GM21447 (cell line): Measurements from ENCODE around the gene SYT1.

ENCODE experiments used
- ATAC-seq: cut with Tn5 transposase; IDR thresholded peaks from one replicate; pipeline ENCODE4 v1.9.1; 2021; ENCODE audit not compliant: unreplicated experiment

The SYT1 gene

DNA sequence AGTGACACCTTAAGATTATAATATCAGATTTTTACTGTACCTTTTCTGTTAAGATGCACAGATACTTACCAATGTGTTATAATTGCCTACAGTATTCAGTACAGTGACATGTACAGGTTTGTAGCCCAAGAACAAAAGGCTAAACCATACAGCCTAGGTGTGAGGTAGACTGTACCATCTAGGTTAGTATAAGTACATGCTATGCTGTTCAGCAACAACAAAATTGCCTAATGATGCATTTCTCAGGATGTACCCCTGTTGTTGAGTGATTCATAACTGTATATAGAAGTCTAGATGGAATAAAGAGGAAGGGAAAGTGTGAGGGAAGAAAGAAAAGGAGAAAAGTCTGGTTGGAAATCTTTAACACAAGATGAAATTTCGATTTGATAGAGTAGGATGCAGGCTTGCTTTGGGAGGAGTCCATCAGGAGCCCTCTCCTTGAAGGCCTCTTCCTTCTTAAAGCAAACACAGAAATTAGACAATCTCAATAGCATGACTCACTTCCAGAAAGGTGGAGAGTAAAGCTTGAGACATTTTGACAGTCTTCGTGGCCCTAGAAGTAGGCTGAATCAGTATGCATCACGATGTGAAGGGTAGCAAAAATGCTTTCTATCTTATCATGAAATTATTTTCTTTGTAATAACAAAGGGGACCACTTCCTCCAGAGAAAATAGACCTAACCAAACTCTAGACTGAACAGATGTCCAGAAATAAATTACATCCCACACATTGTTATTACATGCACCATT is 191.5 kb downstream of the SYT1 start:
- ATAC-seq: peak; percentile 40

DNA sequence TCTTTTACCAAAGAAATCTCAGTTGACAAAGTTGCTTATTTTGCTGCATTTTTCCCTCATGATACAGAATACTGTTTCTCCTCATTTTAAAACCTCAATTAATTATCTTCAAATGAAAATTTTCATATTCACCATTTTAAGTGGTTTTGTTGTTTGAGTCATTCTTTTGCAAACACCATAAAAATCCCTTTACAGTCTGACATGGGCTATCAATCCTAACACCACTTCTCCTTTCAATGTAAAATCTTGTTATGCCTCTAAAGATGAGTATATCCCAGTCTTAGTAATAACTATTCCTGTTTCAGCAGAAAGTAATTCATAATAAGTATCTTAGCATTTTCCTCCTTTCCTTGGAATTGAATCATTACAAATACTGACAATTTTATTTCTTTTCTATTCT is 192.2 kb downstream of the SYT1 start:
- no peak for ATAC-seq

DNA sequence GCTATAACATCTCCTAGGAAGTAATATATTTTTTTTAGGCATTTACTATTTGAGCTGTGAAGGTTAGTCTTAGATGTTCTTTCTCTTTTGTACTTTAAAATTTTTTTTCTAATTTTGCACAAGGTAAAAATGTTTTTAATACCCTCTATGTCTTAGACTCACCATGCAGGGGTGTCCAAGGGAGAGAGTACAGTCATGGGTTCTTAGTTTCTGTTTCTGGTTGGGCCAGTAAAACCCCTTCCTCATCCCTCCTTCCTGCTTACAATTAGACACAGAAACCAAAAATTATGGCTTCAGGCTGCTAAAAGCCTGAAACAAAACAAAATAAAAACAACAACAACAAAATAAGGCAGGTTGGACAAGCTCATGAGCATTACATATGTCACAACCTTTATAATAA is 193.0 kb downstream of the SYT1 start:
- ATAC-seq: no peak

DNA sequence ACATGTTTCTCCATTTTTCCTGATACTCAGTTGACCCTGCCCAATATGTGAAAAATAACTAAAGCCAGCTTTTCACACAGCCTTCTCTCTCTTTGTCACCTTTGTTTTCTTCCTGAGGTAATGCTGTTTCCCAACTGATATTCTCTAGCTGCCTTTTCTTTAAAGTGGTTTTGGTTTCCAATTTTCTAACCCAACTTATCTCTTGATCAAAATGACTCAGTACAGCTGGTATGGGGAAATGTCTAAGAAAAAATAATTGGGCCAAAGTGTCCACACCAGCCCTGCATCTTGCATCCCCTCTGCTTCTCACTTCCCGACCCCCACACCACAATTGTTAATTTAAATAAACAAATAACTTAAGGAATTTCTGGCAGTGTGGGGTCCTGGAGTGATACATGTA is 193.8 kb downstream of the SYT1 start:
- no peak for ATAC-seq

DNA sequence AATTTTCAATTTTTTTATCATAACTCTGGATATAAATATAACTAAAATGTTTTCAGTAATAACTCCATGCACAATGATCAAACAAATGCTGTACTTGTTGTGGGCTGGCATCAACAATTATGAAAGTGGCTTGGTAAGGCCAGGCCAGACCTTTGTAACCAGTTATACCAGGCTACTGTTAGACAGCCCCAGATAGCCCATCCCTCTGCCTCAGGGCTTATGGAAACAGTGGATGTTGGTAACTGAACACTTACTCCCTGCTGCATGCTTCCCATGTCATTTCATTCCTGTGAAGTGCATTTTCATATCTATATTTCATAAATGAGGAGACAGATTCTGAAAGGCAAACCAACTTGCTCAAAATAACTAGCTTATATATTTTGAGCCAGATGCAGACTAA is 195.0 kb downstream of the SYT1 start:
- no peak for ATAC-seq

DNA sequence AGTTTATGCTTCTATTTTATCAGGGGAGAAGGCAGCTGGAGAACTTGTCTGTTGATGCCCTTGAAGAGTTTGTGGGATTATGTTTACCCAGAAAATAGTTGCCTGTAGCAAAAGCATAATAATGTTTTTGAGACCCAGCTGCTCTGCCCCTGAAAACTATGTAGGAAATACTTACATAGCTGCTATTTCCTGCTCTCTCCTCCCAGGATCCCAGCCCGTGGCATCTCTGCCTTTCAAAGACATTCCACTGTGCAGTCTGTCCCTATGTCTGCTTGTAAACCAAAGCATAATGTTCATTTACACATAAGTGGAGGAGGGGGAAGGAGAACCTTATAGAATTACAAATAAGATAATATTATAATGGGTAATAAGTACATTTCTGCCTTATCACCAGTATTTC is 198.7 kb downstream of the SYT1 start:
- ATAC-seq: no peak

DNA sequence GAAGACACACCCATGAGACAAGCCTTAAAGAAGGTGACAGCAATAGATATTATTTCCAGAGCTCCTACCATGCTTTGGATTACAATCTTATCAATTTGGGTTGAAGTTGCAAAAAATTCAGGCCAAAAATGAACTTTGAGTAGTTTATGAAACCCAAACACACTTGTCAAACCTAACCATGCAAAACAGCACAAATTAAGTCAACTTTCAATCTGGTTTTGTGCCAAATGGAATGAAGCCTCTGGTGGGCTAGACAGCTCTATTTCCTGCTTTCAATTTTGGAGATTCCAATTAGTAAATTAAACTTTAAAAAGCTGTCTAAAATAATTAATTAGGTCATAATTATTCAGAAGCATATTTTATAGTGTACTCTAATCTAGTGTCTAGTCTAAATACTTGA is 203.4 kb downstream of the SYT1 start:
- no peak for ATAC-seq

DNA sequence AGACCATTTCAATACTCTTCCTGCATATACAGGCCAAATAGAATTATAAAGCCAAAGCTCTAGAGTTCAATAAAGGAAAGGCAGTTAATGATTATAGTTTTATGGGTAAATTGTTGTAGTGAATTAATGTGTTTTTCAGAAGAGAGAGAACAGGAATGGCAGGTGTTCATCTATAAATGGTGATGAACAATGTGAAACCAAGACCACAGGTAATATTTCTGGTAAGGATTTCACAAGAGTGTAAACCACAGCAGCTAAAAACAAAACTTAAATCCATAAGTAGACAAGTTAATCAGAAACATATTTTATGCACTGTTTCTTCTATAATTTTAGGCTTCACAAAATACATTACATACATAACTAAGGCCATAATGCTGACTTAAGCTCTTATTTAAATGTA is 204.4 kb downstream of the SYT1 start:
- peak; percentile 97 for ATAC-seq

DNA sequence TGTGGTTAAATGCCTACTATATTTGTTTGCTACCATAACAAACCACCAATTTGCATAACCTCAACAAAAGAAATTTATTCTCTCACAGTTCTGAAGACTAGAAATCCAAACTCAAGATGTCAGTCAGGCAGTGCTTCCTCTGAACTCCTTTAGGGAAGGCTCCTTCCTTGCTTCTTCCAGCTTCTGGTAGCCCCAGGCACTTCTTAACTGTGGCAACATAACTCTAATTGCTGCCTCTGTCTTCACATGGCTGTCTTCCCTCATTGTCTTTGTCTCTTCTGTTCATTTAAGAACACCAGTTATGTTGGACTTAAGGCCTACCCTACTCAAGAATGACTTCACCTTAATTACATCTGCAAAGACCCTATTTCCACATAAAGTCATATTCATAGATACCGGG is 206.9 kb downstream of the SYT1 start:
- ATAC-seq: no peak

DNA sequence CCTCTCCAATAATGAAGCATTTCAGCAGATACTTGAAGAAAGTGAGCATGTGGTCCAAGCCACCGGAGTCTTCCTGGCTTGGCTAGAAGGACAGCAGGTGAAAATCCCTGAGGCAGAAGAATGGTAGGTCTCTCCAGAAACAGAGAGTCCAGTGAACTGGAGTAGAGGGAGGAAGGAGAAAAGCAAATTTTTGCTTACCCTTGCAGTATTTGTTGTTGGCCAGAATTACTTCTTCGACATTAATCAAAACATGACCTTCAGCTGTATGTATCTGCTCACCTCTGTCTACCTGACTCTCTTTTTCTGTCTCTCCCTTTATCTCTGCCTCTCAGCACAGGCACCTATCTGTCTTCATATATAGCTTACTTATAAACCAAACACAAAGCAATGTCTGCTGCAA is 208.9 kb downstream of the SYT1 start:
- ATAC-seq: no peak

DNA sequence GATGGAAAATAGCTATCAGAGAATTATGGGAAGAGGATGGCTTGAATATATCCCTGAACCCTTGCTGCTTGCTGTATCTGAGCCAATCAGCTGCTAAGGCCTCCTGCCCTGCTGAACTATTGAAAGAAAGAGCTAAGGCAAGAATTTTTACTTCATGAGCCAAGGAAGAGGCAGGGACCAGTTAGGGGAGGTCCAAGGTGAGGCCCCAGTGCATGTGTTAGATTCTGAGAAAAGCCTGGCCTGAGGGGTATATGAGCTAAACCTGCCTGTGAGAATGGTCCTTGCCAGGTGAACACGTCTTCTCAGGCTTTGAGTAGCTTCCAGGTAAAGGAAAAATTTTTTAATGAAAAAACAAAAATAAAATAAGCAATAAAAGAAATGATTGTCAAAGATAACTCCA is 218.0 kb downstream of the SYT1 start:
- ATAC-seq: no peak

DNA sequence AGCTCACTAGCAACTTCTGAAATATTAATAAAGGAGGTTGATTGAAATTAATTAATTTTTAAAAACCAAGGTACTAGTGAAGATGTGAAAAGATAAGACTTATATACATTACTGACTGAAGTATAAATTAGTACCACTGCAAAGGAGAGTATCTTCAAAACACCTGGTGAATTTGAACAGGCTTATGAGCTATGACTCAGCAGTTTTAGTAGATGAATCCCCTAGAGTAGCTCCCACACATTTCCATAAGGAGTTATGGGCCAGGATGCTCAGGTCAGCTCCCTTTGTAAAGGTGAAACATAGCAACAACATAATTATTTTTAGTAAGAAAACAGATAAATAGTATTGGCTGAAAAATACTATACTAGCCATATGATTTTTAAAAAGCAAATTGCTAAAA is 218.6 kb downstream of the SYT1 start:
- no peak for ATAC-seq

DNA sequence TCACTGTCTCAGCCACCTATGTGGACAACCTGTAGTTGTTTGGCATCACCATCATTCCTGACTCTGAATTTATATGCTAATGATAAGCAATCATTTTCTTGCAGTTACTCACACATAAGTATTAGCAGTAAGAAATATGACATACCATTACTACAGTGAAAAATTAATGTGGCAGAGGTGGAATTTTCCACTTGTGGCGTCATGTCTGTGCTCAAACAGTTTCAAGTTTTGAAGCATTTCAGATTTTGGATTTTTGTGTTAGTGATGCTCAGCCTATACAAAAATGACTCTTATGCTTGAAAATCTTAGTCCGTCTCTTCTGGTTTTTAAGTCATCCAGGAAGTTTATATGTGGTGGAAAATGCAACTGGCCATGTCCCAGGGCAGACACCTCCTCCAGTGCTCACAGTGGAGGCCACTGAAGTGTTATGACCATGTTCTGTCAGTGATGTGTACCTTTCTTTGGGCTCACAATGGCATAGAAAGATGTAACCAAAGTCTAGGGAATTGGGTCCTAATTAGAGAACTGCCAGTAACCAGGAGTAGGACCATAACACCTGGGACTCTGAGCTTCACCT is 220.6 kb downstream of the SYT1 start:
- ATAC-seq: no peak

DNA sequence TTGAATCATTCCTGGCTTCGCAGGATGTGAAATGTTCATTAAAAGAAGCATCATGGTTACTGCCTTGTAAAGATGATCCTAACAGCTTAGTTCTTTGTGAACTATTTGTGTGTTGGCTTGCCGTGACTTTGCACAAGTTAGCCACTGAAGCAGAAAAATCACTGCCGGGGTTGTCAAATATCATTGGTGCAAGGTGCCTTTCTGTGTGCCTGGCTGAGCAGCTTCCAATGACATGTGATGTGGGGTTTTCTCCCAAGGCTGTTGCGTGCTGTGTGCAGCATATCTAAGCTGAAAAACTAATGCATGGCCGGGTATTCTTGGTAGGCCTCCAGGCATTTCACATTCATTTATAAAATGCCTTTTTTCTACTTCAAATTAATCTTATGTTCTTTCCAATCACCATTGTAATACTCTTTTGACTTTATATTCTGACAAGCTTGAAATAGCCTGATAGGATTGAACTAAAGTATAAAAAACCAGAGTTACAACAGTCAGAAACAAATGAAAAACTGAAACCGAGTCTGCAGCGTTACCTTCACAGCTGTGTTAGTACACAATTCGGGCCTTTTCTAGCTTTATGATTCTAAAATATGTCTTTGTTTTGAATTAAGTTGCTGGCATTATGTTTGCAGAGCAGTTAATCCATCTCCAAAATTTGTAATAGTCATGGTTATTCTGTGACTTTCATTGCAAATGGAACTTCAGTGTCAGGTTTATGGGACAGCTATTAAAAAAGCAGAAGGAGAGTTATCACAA is 222.1 kb downstream of the SYT1 start:
- ATAC-seq: no peak

DNA sequence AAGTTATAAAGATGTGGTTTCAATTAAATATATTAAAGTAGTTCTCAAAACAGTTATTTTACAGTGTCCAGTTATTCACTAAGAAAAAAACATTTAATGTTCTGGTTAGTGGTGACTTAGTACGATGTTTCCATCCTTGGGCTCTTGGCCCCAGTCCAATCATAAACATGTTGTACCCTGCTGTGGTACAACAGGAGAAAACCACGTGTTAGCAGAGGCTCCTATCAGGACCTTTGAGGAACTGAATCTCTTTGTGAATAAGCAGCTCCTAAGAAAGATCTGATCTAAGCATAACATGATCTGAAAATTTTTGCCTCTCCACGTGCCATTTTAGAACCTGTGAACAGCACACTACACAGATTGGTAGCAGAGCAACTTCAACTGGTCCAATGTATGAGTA is 234.0 kb downstream of the SYT1 start:
- ATAC-seq: no peak

DNA sequence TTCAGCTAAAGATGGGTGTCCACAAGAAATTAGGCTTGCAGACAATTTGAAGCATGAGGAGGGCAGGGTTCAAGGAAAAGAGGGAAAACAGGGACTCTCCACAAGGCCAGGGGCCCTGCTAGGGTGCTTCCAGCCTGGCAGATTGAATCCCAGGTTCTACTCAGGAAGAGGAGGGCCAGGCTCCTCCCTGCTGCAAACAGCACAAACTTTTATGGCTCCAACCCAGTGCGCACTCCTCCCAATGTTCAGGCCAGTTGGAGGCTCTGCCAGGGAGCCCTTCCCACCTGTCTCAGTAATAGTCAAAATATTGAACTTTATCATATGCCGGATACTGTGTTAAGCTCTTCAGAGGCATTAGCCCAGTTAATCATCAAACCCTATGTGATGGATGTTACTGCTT is 244.4 kb downstream of the SYT1 start:
- no peak for ATAC-seq

DNA sequence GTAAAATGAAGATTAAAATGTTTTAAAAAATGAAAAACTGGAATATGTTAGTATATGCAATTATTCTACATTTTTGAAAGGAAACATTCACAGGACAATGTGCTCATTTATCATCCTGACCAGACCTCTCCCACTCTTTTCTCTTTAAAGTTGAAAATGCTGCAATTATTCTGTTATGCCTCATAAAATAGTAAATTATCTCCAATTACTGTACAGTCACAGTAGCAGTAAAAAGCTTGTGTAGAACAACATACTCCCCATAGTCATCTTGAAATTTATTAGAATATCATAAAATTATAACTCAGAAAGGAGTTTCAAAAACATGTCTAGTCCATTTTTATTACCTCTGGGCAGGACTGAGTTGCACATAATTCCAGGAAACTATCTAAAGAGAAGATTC is 250.3 kb downstream of the SYT1 start:
- no peak for ATAC-seq

DNA sequence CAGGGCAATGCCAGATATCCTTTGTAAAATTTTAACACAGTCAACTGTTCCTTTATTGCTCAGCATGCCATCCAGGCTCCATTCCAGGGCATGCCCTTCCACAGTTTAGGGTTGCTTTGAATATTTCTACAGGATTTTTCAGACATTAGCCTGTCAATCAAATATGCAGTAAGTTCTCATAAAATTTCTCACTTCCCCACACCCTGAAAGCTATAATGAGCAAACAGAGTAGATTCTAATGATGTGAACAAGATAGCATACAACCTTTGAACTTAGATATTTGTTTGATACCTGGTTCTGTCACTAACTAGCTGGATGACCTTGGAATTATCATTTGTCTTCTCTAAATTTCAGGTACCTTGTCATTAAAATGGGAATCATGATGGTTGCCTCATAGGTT is 251.2 kb downstream of the SYT1 start:
- ATAC-seq: no peak

DNA sequence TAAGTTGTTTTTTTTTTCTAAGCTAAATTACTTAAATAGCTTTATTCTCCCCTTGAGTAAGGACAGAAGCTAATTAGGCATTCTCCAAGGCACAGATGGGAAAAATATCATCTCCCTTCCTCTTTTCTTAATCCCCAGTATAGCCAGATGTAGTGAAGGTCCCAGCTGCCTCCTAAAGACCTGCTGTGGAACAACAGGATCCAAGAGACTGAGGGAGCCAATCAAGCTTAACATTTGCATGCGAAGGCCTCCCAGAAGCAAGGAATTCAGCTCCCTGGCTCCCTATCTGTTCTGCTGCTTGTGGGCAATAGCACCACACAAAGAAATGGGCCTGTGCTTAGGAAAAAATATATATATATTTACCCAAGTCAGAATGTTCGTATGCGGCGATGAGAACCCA is 255.2 kb downstream of the SYT1 start:
- ATAC-seq: no peak

DNA sequence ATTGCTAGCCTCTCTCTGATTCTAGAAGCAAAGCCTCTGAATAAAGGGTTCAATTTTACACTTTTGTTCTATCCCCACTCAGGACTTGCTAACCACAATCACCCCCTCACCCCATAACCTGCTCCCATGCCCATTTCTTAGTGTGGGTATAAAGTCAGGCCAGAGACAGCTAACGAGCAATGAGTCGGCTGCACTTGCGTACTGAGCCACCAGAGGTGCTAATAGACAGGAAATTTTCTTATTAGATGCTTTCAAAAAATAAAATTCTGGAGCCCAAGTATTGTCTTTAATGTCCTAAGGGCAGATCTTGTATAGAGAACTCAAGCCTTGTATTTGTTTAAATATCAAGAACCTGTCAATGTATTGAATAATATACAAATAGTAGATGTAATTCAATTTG is 256.9 kb downstream of the SYT1 start:
- ATAC-seq: no peak

DNA sequence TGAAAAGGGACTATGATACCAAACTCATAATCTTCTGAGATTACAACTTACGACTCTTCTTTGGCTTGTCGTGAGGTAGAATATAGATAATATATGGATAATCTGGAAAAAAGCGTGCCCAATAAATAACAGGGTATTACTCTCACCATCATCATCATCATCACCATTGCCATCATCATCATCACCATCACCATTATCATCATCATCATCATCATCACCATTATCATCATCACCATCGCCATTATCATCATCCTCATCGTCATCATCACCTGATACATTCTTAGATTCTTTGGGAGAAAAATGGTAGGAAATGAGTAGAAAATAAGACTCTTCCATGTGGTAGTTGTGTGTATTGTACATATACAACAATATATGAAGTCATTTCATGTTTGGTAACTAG is 259.8 kb downstream of the SYT1 start:
- ATAC-seq: no peak

DNA sequence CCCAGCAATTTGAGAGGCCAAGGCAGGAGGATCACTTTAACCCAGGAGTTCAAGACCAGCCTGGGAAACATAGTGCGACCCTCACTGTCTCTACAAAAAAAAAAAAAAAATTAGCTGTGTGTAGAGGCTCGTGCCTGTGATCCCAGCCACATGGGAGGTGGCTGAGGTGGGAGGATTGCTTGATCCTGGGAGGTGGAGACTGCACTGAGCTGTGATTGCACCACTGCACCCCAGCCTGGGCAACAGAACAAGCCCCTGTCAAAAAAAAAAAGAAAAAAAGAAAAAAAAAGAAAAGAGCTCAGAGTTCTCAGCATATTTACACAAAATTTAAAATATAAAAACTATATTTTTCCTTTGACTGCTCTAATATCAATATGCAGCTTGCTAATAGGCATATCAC is 260.8 kb downstream of the SYT1 start:
- ATAC-seq: no peak
